HG03060 (cell line): Measurements from ENCODE around the gene LIMCH1.
"Not testable (repeated sequence)": the region's sequence is repeated elsewhere in the genome, so short reads cannot be mapped to it uniquely, and the experiment has no call there.

ENCODE experiments used
- ATAC-seq: cut with Tn5 transposase; IDR thresholded peaks from one replicate; pipeline ENCODE4 v1.9.1; 2021; ENCODE audit warnings: low read depth, moderate number of reproducible peaks; ENCODE audit not compliant: unreplicated experiment

The LIMCH1 gene

GRCh38 chr4:41538017-41538733 lies at the start of gene LIMCH1:
Gene LIMCH1 (plus strand): TSS chr4:41538157. CDS start chr4:41605996, 67,839 bp downstream.
- ATAC-seq, result no peak

- ATAC-seq, result not testable (repeated sequence)
These were observed 46.8 kb upstream of the LIMCH1 start for GRCh38 chr4:41491081-41491576.

GRCh38 chr4:41496977-41497376 lies 41.0 kb upstream of the LIMCH1 start:
- no peak for ATAC-seq

- ATAC-seq, result no peak
These were observed 39.8 kb upstream of the LIMCH1 start for GRCh38 chr4:41498177-41498576.

GRCh38 chr4:41504167-41504818 lies 33.7 kb upstream of the LIMCH1 start:
- ATAC-seq, result no peak

- no peak for ATAC-seq
These were observed 32.7 kb upstream of the LIMCH1 start for GRCh38 chr4:41505161-41505661.

- ATAC-seq, result no peak
These were observed 31.8 kb upstream of the LIMCH1 start for GRCh38 chr4:41506130-41506529.

GRCh38 chr4:41507291-41507947 lies 30.5 kb upstream of the LIMCH1 start:
- ATAC-seq, result no peak

- ATAC-seq, result no peak
These were observed 28.5 kb upstream of the LIMCH1 start for GRCh38 chr4:41509451-41509866.

- ATAC-seq, result no peak
These were observed 27.8 kb upstream of the LIMCH1 start for GRCh38 chr4:41510179-41510578.

GRCh38 chr4:41512136-41512535 lies 25.8 kb upstream of the LIMCH1 start:
- no peak for ATAC-seq

- no peak for ATAC-seq
These were observed 25.4 kb upstream of the LIMCH1 start for GRCh38 chr4:41512596-41512995.

GRCh38 chr4:41514169-41514568 lies 23.8 kb upstream of the LIMCH1 start:
- ATAC-seq, result no peak

GRCh38 chr4:41514766-41515481 lies 23.0 kb upstream of the LIMCH1 start:
- no peak for ATAC-seq

GRCh38 chr4:41517121-41517520 lies 20.8 kb upstream of the LIMCH1 start:
- no peak for ATAC-seq

GRCh38 chr4:41517747-41518146 lies 20.2 kb upstream of the LIMCH1 start:
- no peak for ATAC-seq

- no peak for ATAC-seq
These were observed 13.5 kb upstream of the LIMCH1 start for GRCh38 chr4:41524425-41524824.

- ATAC-seq, result no peak
These were observed 12.8 kb upstream of the LIMCH1 start for GRCh38 chr4:41525129-41525528.

- no peak for ATAC-seq
These were observed 11.3 kb upstream of the LIMCH1 start for GRCh38 chr4:41526628-41527027.

GRCh38 chr4:41528512-41529205 lies 9.3 kb upstream of the LIMCH1 start:
- no peak for ATAC-seq
